GM21367 (cell line): ENCODE measurements around the gene CTIF.

Experiments
- ATAC-seq: cut with Tn5 transposase; IDR thresholded peaks from one replicate; pipeline ENCODE4 v1.9.1; 2021; ENCODE audit not compliant: unreplicated experiment

The CTIF gene

GRCh38 chr18:48531908-48532307 lies 6.9 kb upstream of the CTIF start:
- ATAC-seq, result no peak

DNA sequence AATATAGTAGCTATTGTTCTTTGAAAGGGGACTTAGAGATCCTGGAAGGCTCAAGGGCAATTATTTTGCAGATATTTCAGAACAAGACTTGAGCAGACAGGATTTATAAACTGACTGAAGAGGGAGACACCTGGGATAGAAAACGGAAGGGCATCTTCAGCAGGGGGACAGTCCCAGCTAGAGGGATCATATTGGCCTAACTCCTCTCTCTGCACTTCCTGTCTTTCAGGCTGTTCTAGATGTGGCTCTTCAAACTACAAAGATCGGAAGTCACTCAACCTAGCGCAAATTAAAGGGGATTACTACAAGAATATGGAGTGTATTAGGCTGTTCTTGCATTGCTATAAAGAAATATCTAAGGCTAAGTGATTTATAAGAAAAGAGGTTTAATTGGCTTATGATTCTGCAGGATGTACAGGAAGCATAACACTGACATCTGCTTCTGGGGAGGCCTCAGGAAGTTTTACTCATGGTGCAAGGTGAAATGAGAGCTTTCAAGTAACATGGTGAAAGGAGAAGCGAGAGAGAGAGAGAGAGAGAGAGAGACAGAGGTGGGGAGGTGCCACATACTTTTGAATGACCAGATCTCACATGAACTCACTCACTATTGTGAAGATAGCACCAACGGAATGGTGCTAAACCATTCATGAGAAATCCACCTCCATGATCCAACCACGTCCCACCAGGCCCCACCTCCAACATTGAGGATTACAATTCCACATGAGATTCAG lies 5.3 kb upstream of the CTIF start:
- ATAC-seq, result no peak

GRCh38 chr18:48534364-48534763 lies 4.5 kb upstream of the CTIF start:
- ATAC-seq, result no peak

DNA sequence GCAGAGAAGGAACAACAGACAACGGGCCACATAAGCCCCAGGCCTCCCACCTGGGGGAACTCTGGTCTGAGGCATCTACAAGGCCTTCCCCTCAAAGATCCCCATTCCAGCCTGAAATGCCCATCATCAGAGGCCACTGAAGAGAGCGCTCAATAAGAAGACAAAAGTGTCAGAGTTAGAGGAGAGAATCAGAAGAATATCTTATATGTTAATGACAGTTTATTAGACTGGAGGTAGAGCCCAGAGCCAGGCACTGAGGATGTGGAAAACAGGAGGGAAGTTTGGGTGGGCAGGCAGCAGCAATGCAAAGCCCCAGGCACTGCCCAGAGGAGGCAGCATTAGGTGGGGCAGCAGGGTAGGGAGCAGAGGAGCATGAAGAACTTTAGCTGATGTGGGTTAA lies 2.9 kb upstream of the CTIF start:
- no peak for ATAC-seq

DNA sequence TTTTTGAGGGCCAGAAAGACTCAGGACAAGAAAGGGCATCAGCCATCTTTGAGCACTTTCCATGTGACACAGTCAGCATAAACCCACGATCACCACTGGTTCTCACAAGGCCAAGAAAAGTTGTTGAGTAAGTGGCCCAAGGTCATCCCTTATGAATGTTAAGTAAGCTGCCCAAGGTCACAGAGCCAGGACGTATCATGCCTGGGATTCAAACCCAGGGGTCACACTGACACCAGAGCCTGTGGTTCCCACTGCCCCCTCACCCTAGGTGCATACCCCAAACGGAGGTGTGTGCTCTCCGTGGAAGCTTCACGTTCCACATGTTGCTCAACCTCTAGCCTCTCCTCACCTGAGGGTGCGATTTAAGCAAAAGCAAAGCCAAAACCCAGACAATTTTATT lies 2.3 kb upstream of the CTIF start:
- ATAC-seq, result no peak

DNA sequence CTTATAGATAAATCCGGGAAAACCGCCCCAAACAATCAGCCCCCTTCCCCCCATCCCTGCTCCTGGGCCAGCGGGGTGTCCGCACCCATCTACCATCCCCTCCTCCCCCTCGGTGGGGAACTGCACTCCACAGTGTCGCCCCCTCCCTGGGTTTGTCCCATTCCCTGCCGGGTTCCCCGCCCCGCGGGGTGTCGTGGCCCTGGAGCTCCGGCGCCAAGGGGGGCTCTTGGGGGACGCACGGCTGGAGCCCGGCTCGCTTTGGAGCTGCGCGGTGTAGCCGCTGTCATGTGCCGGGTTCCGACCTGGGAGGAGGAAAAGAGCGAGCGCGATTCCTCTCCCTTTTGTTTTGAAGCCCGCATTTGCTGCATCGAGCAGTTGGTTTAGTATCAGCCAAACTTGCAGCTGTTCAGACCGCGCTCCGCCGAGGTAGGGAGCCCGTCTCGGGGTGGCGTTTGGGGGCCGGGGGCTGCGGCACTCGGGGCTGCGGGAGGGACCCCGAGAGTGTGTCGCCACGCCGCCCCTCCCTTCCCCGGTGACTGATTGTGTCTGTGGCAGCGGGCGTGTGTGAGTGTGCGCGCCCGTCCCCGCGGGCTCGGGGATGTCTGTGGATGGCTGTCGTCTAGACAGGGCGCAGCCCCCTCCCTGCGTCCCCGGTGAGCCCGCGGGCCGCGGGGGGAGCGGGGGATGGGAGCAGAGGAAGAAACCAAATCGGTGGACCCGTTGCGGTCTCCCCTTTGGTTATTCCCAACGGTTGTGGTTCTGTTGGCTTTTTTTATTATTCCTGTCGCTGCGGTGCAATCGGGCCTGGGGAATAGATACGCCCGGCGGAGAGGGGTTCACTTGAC lies 797 bp downstream of the CTIF start:
- ATAC-seq, result no peak

DNA sequence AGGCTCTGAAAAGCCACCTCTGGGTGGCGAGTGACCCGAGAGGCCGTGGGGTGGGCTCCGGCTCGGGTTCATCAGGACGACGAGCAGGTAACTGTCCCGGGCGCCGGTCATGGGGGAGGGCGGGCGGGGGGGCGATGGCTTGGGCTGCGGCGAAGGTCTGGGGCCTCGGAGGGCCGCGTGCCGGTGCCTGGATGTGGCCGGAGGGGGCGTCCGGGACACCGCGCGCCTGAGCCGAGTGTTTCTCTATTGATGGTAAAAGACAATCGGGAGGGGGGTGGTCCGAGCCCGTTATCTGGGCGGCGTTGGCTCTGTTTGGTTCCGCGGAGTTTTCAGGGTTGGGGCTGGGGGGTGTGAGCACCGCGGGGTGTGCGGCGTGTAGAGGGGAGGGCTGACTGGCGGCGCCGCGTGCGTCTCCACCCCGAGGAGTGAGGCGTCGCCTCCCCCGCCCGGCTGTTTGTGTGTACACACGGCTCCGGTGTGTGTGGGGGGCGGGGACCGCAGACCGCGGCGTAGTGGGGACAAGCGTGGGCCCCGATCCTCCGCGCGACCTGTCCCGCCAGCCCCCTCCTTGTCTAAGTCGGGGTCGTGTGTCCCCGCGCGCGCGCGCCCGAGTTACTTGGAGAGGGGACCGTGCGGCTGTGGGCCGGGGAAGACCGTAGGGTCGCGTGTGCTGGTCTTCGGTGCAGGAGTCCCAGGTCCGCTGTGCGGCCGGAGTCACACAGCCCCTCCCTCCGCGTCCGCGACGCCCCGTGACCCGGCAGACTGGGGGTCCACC lies 1.6 kb downstream of the CTIF start:
- no peak for ATAC-seq

DNA sequence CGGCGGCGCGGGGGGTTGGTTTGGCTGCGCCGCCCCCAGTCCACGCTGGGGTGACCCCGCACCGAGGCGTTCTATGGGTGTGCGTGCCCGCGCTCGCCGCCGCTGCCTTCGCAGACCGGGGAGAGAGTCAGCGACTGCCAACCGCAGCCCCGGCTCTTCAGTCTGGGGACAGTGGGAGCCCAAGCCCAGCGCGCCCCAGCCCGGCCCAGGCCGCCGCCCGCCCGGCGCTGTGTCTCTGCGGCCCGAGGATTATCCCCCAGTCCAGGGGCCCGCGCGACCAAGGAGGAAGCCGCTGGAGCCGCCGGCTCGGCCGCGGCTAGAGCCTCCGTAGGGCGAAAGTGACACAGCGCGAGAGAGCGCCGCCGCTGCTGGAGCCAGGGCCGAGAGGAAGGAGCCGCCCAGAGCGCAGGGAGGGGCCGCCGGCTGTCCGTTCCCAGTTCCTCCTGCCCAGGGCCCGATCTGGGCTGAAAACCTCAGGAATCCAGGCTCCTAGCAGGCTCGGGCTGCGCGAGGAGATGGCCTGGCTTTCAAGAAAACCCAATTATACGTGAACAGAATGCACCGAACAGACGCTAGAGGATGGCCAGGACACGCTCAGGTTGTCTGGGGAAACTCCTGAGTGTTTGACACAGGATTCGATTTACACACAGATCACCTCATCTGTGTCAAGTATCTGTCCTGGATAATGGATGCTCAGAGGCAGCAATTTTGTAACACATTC lies 2.4 kb downstream of the CTIF start:
- no peak for ATAC-seq

DNA sequence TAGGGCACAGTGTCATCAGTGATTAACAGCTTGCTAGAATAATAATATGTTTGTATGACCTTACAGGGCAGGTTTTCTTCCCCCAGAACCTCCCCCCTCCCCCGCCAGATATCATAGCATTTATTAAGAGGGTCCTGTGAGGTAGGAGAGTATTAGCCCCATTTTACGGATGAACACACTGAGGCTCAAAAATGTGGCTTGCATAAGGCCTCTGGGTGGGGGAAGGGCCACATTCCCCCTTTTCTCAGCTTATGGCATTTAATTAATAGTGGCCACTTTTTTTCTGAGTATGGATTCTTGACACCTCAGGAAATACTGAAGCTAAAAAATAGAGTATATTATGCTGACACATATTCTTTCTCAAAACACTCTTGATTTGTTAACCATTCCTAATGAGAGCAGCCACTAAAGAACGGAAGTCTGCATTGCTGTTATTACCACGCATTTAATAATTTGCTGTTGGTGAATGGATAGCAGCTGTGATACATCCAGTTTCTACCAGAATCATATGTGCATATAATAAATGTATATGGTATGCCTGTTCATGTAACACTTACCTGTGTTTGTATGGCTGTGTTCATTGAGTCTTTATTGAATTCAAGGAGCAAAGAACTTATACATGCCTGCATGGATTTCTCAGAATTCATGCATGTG lies 3.0 kb downstream of the CTIF start:
- no peak for ATAC-seq

DNA sequence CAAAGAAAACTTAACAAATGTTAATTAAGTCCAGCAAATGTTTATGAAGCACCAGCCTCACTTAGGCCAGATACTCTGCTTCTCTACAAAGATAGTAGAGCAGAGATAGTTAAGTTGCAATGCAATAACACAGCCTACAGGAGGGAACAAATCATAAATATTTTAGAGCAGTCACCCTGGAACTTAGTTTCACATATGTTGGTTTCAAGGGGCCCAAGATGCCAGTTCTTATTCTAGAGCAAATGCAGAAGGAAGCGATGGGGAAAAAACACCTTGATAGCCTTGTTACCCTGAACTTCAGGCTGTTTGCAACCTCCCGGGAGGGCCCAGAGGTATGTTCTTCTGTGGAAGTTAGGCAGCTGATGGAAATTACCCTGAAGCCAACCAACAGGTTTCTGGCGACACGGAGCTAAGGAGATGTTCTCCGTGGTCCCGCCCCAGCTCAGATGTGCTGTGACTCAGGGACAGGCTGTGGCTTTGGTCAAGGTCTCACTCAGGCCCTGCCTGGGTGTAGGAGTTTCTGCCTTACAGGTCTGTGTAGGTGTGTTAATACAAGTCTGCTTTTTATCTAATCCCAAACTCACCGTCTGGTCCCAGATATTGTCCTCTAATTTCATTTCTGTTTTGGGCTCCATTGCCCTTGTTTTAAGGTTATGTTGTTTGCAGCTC lies 3.8 kb downstream of the CTIF start:
- no peak for ATAC-seq

GRCh38 chr18:48543228-48543627 lies 4.4 kb downstream of the CTIF start:
- ATAC-seq, result no peak

GRCh38 chr18:48544116-48544515 lies 5.3 kb downstream of the CTIF start:
- no peak for ATAC-seq

GRCh38 chr18:48544661-48545415 lies 6.0 kb downstream of the CTIF start:
- ATAC-seq, result no peak

- no peak for ATAC-seq
These were observed 7.0 kb downstream of the CTIF start for GRCh38 chr18:48545757-48546321.

DNA sequence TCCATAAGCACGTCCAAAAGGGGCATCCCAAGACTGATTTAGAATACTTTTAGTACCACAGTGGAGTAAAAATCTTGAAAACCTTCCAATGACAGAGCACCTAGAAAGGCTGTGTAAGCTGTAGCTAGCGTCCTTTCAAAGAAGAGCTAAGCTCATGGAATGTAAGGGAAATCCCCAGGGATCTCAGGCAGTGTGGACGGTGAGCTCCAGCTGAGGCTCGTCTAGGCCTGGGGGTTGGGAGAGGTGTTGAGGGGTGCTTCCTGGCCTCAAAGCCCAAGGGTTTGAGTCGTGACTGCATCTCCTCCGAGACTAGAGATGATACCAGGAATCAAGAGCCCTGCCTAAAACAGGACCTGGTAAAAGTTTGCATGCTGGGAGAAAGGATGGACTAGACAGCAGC lies 7.6 kb downstream of the CTIF start:
- ATAC-seq, result no peak

- ATAC-seq, result no peak
These were observed 8.7 kb downstream of the CTIF start for GRCh38 chr18:48547531-48547981.

DNA sequence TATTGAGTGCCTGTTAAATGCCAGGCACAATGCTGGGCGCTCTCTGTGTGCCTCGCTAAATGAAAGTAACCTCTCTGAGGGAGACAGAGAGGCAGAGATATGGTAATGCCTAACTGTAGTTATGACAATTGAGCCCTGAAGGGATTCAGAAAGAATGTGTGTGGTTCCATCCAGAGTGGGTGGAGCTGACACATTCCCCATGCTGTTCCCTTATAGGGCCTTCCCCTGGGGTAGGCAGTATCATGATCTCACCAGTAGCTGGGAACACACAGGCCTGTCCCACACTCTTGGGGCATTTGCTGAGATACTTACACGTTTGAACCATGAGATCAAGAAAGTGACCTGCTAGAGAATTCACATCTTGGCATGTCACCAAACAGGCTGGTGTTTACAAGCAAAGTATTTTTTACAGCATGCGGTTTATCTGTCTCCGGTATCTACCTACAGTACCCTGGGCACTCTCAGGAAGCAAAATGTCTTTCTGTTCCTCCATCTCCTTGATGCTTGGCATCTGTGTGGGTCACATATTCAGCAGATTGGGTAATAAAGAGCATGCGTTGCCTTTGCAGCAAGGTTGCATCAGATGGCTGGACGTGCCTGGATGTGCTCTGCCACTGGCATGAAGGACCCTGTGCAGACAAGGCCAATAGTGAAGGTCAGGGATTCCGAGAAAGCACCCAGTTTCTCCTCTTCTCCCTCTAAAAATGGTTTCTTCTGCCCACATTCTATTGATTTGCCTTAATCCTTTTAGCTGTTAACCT lies 9.4 kb downstream of the CTIF start:
- no peak for ATAC-seq

DNA sequence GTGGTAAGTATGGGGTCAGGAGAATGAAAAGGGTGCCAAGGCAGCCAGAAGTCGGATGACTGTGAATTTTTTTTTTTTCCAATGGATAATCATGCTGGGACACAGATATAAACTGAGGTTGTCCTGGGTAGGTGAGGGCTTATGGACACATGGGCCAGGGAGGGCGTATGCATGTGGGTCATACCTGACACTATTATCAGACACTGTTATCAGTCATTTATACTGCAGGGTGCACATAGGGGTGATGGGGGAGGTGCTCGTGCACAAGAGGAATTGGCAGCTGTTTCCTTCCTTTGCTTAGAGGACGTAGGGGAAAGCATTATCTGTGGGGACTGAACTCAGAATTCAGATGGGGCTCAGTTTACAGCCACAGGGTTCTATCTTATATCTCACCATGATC lies 10.1 kb downstream of the CTIF start:
- no peak for ATAC-seq
